ENCODE data around the gene RIIAD1. TPM values are rescaled to one million over a fixed set of nuclear protein-coding genes. Genes with fewer than 3 reads are reported as not detected.

Gene RIIAD1
- total and polyA plus RNA-seq, 7 experiments from 2014 or later, result not detected

DNA sequence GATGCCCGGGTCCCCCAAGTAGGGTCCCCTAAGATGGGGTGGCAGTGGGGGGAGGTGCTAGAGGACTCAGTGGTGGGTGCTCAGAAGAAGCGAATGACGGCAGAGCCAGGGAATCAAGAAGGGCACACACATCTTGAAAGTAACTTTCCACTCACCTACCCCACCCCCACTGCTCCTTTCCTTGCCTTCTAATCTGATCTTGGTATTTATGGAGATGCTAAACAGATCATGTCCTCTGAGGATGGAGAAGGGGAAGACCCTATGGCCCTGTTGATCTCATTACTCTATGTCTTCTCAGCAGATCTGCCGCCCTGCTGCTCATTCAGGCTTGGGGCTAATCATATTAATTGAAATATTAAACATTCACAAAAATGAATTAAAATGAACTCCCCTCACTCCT lies 2.7 kb upstream of the RIIAD1 start:
- Mint-ChIP-seq H3K27ac (no peak overlapping the region), H3K9me3 (peaks cover 0 to 1% (median 0%) of the 10 kb centered on the region in 11 donors), H3K36me3 (peaks cover 0 to 5% (median 0%) of the 10 kb centered on the region in 5 donors), H3K27me3 (peaks cover 57 to 85% (median 67%) of the 10 kb centered on the region in 5 donors), H3K4me1 (peaks cover 19 to 41% (median 26%) of the 10 kb centered on the region in 7 donors), H3K4me3 (no peak overlapping the region)
- DNase-seq (no peak), ATAC-seq (no peak)
- H3K9me3 ChIP-seq (ENCODE audit: control insufficient read depth in 2 of 3, low read length in 3 of 3), result no peaks in the 10 kb centered on the region
- peaks cover 0 to 9% of the 10 kb centered on the region in 2 donors for H3K27me3 ChIP-seq (ENCODE audit: control insufficient read depth in 2 of 2, insufficient read depth in 2 of 2, low read length in 2 of 2)
- no peak overlapping the region for H3K27ac ChIP-seq (ENCODE audit: low read depth, low read length)
- no peaks in the 10 kb centered on the region for H3K36me3 ChIP-seq (ENCODE audit: control insufficient read depth in 2 of 3, insufficient read depth in 3 of 3, low read length in 3 of 3)
- H3K4me3 ChIP-seq (ENCODE audit: low read length), result no peak overlapping the region
- ChIA-PET CTCF (no interaction called here), POLR2A (no interaction called here)
- peaks cover 9 to 14% of the 10 kb centered on the region in 2 donors for H3K4me1 ChIP-seq (ENCODE audit: control insufficient read depth in 2 of 2, insufficient read depth in 2 of 2, low read length in 2 of 2)
- intact Hi-C loops (cut with micrococcal nuclease), result no loop called here

DNA sequence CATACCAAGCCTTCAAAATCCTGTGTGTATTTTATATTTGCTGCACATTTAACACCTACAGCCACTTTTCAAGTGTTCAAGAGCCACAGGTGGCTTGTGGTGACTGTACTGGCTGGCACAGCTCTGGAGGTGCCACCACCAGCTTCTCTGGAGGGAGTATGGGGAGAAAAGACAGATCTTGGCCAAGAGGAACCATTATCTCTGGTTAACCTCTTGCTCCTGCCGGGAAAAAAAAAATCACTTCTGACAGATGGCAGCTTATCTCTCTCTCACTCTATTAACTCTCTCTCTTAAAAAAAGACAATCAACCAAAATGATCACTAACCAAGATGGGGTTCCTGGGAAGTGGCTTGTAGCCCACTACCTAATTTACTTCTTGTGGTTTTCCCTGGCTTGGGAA lies 1.2 kb upstream of the RIIAD1 start:
- peaks cover 0 to 1% (median 0%) of the 10 kb centered on the region in 11 donors for H3K9me3 Mint-ChIP-seq
- peaks cover 0 to 5% (median 0%) of the 10 kb centered on the region in 5 donors for H3K36me3 Mint-ChIP-seq
- peak overlapping the region in 9 of 10 donors; percentile 55 to 85 (median 80) for H3K4me3 Mint-ChIP-seq
- Histone ChIP-seq H3K27ac (ENCODE audit: low read depth, low read length) (no peak overlapping the region), H3K36me3 (ENCODE audit: control insufficient read depth in 2 of 3, insufficient read depth in 3 of 3, low read length in 3 of 3) (no peaks in the 10 kb centered on the region), H3K4me3 (ENCODE audit: low read length) (no peak overlapping the region), H3K9me3 (ENCODE audit: control insufficient read depth in 2 of 3, low read length in 3 of 3) (no peaks in the 10 kb centered on the region), H3K4me1 (ENCODE audit: control insufficient read depth in 2 of 2, insufficient read depth in 2 of 2, low read length in 2 of 2) (peaks cover 9 to 14% of the 10 kb centered on the region in 2 donors), H3K27me3 (ENCODE audit: control insufficient read depth in 2 of 2, insufficient read depth in 2 of 2, low read length in 2 of 2) (peaks cover 0 to 9% of the 10 kb centered on the region in 2 donors)
- no peak for DNase-seq
- H3K27me3 Mint-ChIP-seq, result peaks cover 54 to 89% (median 65%) of the 10 kb centered on the region in 5 donors
- intact Hi-C loops (cut with micrococcal nuclease), result loop anchor here (5.0 kb wide), 5 partner anchors 37 to 278 kb away; partner anchors contain the start of genes MRPL9 (in 1 of the 2) and TDRKH (in 1 of the 2)
- POLR2A ChIA-PET, result no interaction called here
- CTCF ChIA-PET, result no interaction called here
- H3K4me1 Mint-ChIP-seq, result peaks cover 19 to 41% (median 26%) of the 10 kb centered on the region in 7 donors
- ATAC-seq, result no peak
- H3K27ac Mint-ChIP-seq, result no peak overlapping the region

DNA sequence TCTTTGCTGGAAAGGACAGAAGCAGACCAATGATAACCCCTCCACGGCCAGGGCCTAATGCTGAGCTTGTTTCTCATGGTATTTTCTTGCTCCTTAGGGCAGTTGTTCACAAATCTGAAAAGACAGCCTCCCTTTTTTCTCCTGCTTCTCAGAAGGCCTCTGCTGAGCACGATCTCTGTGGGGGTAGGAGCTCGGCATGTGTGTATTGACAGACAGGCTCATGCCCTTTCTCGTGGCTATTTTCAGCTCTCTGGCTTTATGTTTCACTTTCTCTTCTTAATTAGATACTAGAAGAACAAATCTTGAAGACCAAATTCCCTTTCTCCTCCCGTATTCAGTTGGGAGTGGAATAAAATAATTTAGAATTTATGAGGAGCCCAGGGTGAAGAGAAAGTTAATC lies 768 bp upstream of the RIIAD1 start:
- H3K36me3 Mint-ChIP-seq, result peaks cover 0 to 5% (median 0%) of the 10 kb centered on the region in 5 donors
- intact Hi-C loops (cut with micrococcal nuclease), result loop anchor here (5.0 kb wide), 5 partner anchors 37 to 278 kb away; partner anchors contain the start of genes MRPL9 (in 1 of the 2) and TDRKH (in 1 of the 2)
- Histone ChIP-seq H3K4me3 (ENCODE audit: low read length) (peak overlapping the region; percentile 71), H3K27me3 (ENCODE audit: control insufficient read depth in 2 of 2, insufficient read depth in 2 of 2, low read length in 2 of 2) (peaks cover 0 to 9% of the 10 kb centered on the region in 2 donors), H3K9me3 (ENCODE audit: control insufficient read depth in 2 of 3, low read length in 3 of 3) (no peaks in the 10 kb centered on the region), H3K36me3 (ENCODE audit: control insufficient read depth in 2 of 3, insufficient read depth in 3 of 3, low read length in 3 of 3) (no peaks in the 10 kb centered on the region), H3K27ac (ENCODE audit: low read depth, low read length) (no peak overlapping the region), H3K4me1 (ENCODE audit: control insufficient read depth in 2 of 2, insufficient read depth in 2 of 2, low read length in 2 of 2) (peaks cover 9 to 14% of the 10 kb centered on the region in 2 donors)
- ChIA-PET POLR2A (no interaction called here), CTCF (interaction anchor here (1.3 kb wide), 1 partner anchor 14 kb away, joined by 4 read pairs; no protein-coding TSS in a partner anchor)
- ATAC-seq (no peak), DNase-seq (peak in 1 of 9 donors; percentile 18)
- H3K9me3 Mint-ChIP-seq, result peaks cover 0 to 1% (median 0%) of the 10 kb centered on the region in 11 donors
- peak overlapping the region in 6 of 9 donors; percentile 11 to 85 (median 34) for H3K27ac Mint-ChIP-seq
- peaks cover 54 to 88% (median 65%) of the 10 kb centered on the region in 5 donors for H3K27me3 Mint-ChIP-seq
- H3K4me1 Mint-ChIP-seq, result peaks cover 19 to 41% (median 26%) of the 10 kb centered on the region in 7 donors
- peak overlapping the region; percentile 71 to 85 (median 82) for H3K4me3 Mint-ChIP-seq

DNA sequence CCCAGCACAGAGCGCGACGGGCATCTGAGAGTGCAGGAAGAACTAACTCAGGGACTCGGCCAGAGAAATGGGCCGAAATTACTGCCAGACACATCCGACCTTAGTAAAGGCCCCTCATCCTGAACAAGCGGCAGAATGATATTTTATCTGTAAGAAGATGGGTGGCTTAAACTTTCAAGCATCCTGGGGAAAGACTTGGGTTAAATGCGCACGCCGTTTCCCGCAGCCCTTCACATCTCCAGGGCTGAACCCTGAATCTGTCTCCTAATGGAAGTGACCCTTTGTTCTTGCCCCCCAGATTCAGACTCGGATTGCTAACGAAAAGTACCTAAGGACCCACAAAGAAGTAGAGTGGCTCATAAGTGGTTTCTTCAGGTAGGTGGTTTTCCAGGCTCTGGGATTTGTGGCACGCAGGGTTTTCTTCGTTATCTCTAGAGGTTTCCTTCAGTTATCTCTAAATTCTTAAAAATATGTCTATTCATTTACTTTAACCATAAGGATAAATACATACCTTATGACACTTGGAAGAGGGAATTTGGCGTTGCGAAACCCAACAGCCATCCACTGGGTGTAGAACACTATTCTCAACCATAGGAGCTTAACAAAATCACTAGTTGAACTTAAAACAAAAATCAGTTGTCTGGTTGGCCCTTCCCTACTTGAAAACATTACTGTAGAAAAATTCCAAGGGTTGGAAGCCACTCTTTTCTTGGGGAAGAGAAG lies 627 bp downstream of the RIIAD1 start:
- peaks cover 3 to 4% of the 10 kb centered on the region in 2 donors for H3K27me3 ChIP-seq (ENCODE audit: control insufficient read depth in 2 of 2, insufficient read depth in 2 of 2, low read length in 2 of 2)
- H3K4me3 ChIP-seq (ENCODE audit: low read length), result peak overlapping the region; percentile 67
- CTCF ChIA-PET, result interaction anchor here (1.0 to 1.3 kb wide), 2 partner anchors 10 to 12 kb away, joined by 3 to 4 read pairs; no protein-coding TSS in a partner anchor

DNA sequence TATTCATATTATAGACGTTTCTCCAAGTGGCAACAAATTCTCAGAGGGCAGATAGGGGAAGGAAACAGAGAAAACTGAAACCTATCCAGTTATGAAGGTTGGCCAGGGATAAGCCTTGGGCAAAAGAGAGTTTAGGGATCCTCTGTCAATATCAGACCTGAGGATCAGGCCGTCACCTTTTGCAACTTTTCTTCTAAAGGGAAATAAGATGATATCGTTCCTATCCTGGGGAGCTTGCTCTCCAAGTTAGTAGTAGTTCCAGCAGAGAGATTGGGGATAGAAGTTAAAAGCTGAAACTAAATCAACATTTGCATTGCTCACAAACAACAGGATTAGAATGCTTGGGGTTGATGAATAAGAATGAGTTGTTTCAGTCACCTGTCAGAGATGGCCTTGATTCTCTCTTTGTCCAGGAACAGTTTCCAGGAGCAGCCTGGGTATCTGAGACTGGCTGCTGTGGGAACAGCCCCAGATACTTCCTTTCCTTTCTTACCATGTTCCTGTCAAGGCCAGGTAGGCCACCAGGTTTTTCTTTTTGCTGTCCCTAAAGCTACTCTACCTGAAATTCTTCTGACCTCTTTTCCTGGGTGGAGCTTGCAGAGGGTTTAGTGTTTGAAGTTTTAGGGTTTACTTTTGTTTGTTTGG lies 2.5 kb downstream of the RIIAD1 start:
- Mint-ChIP-seq H3K9me3 (no peaks in the 10 kb centered on the region), H3K4me3 (no peak overlapping the region), H3K27me3 (peaks cover 47 to 84% (median 60%) of the 10 kb centered on the region in 5 donors), H3K36me3 (no peaks in the 10 kb centered on the region), H3K4me1 (peaks cover 7 to 26% (median 21%) of the 10 kb centered on the region in 7 donors), H3K27ac (no peak overlapping the region)
- ATAC-seq, result no peak
- intact Hi-C loops (cut with micrococcal nuclease), result loop anchor here (5.0 kb wide), 5 partner anchors 33 to 282 kb away; partner anchors contain the start of genes MRPL9 (in 1 of the 2) and TDRKH (in 1 of the 2)
- Histone ChIP-seq H3K9me3 (ENCODE audit: control insufficient read depth in 2 of 3, low read length in 3 of 3) (no peaks in the 10 kb centered on the region), H3K4me1 (ENCODE audit: control insufficient read depth in 2 of 2, insufficient read depth in 2 of 2, low read length in 2 of 2) (peaks cover 9 to 14% of the 10 kb centered on the region in 2 donors), H3K27ac (ENCODE audit: low read depth, low read length) (no peak overlapping the region), H3K4me3 (ENCODE audit: low read length) (no peak overlapping the region), H3K27me3 (ENCODE audit: control insufficient read depth in 2 of 2, insufficient read depth in 2 of 2, low read length in 2 of 2) (peaks cover 0 to 4% of the 10 kb centered on the region in 2 donors), H3K36me3 (ENCODE audit: control insufficient read depth in 2 of 3, insufficient read depth in 3 of 3, low read length in 3 of 3) (no peaks in the 10 kb centered on the region)
- CTCF ChIA-PET, result interaction anchor here (0.9 kb wide), 1 partner anchor 11 kb away, joined by 3 read pairs; no protein-coding TSS in a partner anchor
- no peak for DNase-seq
- POLR2A ChIA-PET, result no interaction called here

More for the DNA sequence above, 627 bp downstream of the RIIAD1 start:
- no peaks in the 10 kb centered on the region for H3K36me3 ChIP-seq (ENCODE audit: control insufficient read depth in 2 of 3, insufficient read depth in 3 of 3, low read length in 3 of 3)
- H3K4me1 Mint-ChIP-seq, result peaks cover 13 to 37% (median 24%) of the 10 kb centered on the region in 7 donors
- ATAC-seq (no peak), DNase-seq (no peak)
- intact Hi-C loops (cut with micrococcal nuclease), result loop anchor here (1.0 to 5.0 kb wide), 7 partner anchors 35 to 280 kb away; partner anchors contain the start of genes TDRKH (in 2 of the 2), MRPL9 (in 1 of the 2) and SNX27 (in 1 of the 2)
- H3K27ac ChIP-seq (ENCODE audit: low read depth, low read length), result no peak overlapping the region
- no peak overlapping the region for H3K27ac Mint-ChIP-seq
- peaks cover 0 to 3% (median 0%) of the 10 kb centered on the region in 5 donors for H3K36me3 Mint-ChIP-seq
- peaks cover 54 to 89% (median 68%) of the 10 kb centered on the region in 5 donors for H3K27me3 Mint-ChIP-seq
- peak overlapping the region; percentile 67 to 85 (median 80) for H3K4me3 Mint-ChIP-seq
- H3K9me3 Mint-ChIP-seq, result peaks cover 0 to 1% (median 0%) of the 10 kb centered on the region in 11 donors
- H3K4me1 ChIP-seq (ENCODE audit: control insufficient read depth in 2 of 2, insufficient read depth in 2 of 2, low read length in 2 of 2), result peaks cover 9 to 14% of the 10 kb centered on the region in 2 donors
- H3K9me3 ChIP-seq (ENCODE audit: control insufficient read depth in 2 of 3, low read length in 3 of 3), result no peaks in the 10 kb centered on the region
- POLR2A ChIA-PET, result interaction anchor here (0.5 kb wide), 1 partner anchor 1149 kb away, joined by 3 read pairs; no protein-coding TSS in a partner anchor

All from naive thymus-derived CD4-positive, alpha-beta T cell (primary cell).